Measurements from ENCODE around the gene CCDC183. TPM values are rescaled to one million over a fixed set of nuclear protein-coding genes. Genes with fewer than 3 reads are reported as not detected.

CCDC183 gene
- total RNA-seq, 4 donors from 2014 or later: 1.1 to 10.3 (median 2.3) TPM

DNA sequence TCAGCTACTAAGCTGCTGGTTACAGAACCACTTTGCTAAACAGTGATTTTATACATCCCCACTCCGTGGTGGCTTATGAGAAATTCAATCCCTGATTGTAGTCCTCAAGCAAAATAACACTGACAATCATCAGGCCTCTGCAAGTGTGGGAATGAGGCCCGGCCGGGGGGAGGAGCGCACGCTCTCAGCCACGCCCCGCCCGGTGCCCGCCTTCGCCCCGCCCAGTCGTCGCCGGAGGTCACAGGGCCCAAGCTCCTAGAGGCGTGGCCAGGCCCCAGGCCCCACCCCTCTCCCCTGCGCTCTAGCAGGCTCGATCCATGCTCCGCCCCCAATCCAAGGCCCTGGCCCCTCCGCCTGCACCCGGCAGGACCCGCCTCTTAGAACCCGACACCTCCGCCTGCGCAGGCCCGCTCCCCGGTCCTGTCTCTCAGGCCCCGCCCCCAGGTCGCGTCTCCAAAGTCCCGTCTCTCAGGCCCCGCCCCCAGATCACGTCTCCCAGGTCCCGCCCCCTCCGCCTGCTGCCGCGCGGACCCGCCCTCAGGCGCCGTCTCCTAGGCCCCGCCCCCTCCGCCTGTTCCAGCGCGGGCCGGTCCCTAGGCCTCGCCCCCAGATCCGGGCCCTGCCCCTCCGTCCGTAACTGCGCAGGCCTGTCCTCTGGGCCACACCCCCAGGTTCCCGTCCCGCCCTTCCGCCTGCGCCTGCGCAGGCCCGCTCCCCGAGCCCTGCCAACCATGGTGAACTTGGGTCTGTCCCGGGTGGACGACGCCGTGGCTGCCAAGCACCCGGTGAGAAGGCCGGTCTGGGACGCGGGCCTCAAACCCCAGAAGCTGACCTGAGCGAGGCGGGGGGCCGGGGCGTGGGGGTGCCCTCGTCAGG lies 5.3 kb upstream of the CCDC183 start, which contains the start of gene TMEM141:
Gene TMEM141, plus strand, starts transcription at position 705 of the 876 bp plus-strand sequence. Its CDS starts 27 bp downstream, at position 732.
- Histone ChIP-seq H3K27me3 (no peaks in the 10 kb centered on the region), H3K4me1 (peaks cover 38% of the 10 kb centered on the region), H3K27ac (peak within 1 kb of the TSS; percentile 98), H3K36me3 (no peaks in the 10 kb centered on the region), H3K9me3 (no peaks in the 10 kb centered on the region), H3K4me3 (peak within 1 kb of the TSS; percentile 74)
- TF ChIP-seq POLR2A (IDR thresholded peaks at IDR 0.05) (peak; percentile 9 to 56), EP300 (IDR thresholded peaks at IDR 0.05) (no peak)
- DNase-seq (ENCODE audit: low spot score in 2 of 2): peak; percentile 100
- 2% methylated on average over 20 of the region's 70 CpGs for WGBS

DNA sequence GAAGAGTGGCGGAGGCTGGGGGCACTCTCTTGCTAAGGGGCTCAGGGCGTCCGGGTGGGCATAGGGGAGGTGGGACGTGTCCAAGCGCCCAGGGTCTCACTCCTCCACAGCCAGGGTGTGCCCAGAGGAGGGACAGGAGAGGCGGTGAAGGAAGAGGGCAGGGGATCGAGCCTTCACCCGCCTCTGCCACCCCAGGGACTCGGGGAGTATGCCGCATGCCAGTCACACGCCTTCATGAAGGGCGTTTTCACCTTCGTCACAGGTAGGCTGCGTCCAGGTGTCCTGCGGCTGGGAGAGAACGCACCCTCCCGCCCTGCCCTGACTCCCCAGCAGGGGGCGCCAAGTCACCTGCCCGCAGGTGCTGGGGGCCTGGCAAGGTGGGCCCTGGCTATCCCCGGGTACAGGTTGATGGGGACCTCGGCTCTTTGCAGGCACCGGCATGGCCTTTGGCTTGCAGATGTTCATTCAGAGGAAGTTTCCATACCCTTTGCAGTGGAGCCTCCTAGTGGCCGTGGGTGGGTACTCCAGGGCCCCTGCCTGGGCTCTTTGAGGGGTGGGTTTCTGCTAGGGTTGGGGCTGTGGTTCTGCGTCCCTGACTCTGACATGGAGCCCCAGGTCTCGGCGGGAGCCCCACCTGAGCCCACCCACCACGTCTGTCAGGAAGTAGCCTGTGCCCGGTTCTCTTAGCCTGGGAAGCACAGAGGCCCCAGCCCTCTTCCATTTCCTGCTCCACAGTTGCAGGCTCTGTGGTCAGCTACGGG lies 4.4 kb upstream of the CCDC183 start:
- TF ChIP-seq, protein P1, sequence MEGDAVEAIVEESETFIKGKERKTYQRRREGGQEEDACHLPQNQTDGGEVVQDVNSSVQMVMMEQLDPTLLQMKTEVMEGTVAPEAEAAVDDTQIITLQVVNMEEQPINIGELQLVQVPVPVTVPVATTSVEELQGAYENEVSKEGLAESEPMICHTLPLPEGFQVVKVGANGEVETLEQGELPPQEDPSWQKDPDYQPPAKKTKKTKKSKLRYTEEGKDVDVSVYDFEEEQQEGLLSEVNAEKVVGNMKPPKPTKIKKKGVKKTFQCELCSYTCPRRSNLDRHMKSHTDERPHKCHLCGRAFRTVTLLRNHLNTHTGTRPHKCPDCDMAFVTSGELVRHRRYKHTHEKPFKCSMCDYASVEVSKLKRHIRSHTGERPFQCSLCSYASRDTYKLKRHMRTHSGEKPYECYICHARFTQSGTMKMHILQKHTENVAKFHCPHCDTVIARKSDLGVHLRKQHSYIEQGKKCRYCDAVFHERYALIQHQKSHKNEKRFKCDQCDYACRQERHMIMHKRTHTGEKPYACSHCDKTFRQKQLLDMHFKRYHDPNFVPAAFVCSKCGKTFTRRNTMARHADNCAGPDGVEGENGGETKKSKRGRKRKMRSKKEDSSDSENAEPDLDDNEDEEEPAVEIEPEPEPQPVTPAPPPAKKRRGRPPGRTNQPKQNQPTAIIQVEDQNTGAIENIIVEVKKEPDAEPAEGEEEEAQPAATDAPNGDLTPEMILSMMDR (IDR thresholded peaks at IDR 0.05): peak; percentile 71 to 97
- peak in 1 of 3 donors; percentile 12 for TF ChIP-seq POLR2AphosphoS5 (IDR thresholded peaks at IDR 0.05)
- TF ChIP-seq POLR2A (IDR thresholded peaks at IDR 0.05): peak in 1 of 2 donors; percentile 3
- TF ChIP-seq EP300 (IDR thresholded peaks at IDR 0.05): no peak
- Histone ChIP-seq H3K4me3 (peak overlapping the region; percentile 74), H3K4me1 (peaks cover 46% of the 10 kb centered on the region), H3K9me3 (no peaks in the 10 kb centered on the region), H3K27me3 (no peaks in the 10 kb centered on the region), H3K36me3 (no peaks in the 10 kb centered on the region), H3K27ac (peak overlapping the region; percentile 98)
- no CpG with 5 or more reads among the region's 29 CpGs for WGBS
- peak in 1 of 2 donors; percentile 86 for DNase-seq (ENCODE audit: low spot score in 2 of 2)

DNA sequence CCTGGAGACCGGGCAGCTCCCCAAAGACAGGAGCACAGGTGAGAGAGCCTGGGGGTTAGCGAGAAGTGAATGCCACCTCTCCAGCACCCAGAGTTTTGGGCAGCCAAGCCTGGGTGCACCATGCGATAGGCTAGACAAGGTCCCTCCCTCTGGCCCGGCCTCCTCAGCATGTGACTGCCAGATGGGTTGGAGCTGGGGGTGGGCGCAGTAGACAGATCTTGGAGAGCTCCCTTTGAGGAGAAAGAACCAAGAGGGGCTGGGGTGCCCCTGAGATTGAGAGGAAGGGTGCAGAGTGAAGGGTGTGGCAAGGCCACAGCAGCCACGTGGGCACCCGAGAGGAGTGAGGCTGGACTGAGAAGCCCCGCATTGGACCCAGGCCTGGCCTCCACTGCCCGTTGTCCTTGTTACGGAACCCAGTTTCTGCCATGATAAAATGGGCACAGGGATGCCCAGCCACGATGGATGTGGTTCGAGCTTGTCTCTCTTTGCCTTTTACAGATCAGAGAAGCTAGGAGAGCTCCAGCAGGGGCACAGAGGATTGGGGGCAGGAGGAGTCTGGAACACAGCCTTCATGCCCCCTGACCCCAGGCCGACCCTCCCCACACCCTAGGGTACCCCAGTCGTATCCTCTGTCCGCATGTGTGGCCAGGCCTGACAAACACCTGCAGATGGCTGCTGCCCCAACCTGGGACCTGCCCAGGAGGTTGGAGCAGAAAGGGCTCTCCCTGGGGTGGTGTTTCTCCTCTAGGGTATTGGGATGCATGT lies 3.6 kb upstream of the CCDC183 start:
- Histone ChIP-seq H3K27me3 (peaks cover 1% of the 10 kb centered on the region), H3K27ac (no peak overlapping the region), H3K9me3 (no peaks in the 10 kb centered on the region), H3K4me3 (peak overlapping the region; percentile 74), H3K36me3 (no peaks in the 10 kb centered on the region), H3K4me1 (peaks cover 50% of the 10 kb centered on the region)
- DNase-seq (ENCODE audit: low spot score in 2 of 2): no peak
- TF ChIP-seq, protein P1 (IDR thresholded peaks at IDR 0.05): no peak
- no peak for TF ChIP-seq POLR2A (IDR thresholded peaks at IDR 0.05)
- no peak for TF ChIP-seq EP300 (IDR thresholded peaks at IDR 0.05)
- TF ChIP-seq POLR2AphosphoS5 (IDR thresholded peaks at IDR 0.05): no peak
- 79% methylated on average over 13 of the region's 15 CpGs for WGBS

DNA sequence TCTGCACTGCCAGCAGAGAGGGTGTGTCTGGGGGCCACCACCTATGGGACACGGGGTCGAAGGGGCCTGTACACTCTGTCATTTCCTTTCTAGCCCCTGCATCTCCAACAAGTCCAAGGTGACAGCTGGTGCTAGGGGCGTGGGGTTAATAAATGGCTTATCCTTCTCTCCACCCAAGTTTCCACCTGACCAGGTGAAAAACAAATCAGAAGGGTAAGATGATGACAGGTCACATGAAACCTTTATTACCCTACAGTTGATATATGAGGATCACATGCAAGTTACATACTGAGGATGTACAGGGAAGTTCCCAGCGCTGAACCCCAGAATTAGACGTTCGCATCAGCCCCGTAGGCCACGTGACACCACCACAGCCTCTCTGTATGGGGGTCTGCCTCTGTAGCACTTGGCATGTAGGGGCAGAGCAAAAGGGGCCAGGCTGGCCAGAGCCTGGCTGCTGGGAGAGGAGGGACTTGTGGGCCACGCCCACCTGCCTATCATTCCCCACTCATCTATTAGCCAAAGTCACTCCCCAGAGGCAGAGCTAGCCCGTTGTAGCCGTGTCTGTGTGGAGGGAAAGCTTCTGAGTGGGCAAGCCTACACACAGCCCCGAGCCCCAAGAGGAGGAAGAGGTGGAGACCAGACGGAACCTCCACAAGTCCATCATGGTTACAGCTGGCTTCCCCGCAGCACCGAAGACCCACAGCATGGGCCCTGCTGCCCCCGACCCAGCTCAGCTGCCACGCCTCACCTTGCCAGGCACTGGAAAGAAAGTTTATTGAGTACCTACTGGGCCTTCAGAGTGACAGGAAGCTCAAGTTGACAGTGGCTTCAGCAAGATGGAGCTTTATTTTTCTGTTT lies 2.8 kb upstream of the CCDC183 start:
- 82% methylated on average over 4 of the region's 17 CpGs for WGBS
- no peak overlapping the region for H3K27ac ChIP-seq
- DNase-seq (ENCODE audit: low spot score in 2 of 2): no peak
- H3K4me1 ChIP-seq: peaks cover 45% of the 10 kb centered on the region
- no peaks in the 10 kb centered on the region for H3K36me3 ChIP-seq
- H3K27me3 ChIP-seq: peaks cover 9% of the 10 kb centered on the region
- TF ChIP-seq EP300 (IDR thresholded peaks at IDR 0.05): no peak
- no peak overlapping the region for H3K4me3 ChIP-seq
- no peaks in the 10 kb centered on the region for H3K9me3 ChIP-seq

DNA sequence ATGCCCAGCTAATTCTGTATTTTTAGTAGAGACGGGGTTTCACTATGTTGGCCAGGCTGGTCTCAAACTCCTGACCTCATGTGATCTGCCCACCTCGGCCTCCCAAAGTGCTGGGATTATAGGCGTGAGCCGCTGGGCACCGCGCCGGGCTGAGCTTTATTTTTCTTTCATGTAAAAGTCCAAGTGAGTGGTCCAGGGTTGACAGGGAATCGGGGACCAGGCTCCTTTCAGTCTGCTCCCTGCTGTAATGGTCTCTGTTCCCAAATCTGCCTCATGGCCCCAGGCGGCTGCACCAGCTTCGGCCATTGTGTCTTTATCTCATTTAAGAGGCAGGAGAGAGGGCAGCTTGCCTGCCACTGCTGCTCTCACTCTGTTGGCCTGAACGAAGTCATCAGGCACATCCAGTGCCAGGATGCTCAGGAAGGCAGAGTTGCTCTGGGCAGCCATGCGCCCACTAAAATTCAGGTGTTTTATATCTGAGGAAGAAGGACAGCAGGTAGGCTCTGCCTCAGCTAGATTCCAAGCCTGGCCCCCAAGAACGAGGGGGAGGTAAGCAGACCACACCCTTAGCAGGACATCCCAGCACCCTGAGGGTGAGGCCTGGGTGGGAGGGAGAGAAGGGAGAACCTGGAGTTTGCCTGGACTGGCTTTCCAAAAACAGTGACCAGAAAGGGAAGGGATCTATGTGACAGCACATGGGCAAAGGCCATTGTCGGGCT lies 1.7 kb upstream of the CCDC183 start:
- Histone ChIP-seq H3K4me1 (peaks cover 55% of the 10 kb centered on the region), H3K27ac (no peak overlapping the region), H3K36me3 (no peaks in the 10 kb centered on the region), H3K9me3 (no peaks in the 10 kb centered on the region), H3K4me3 (no peak overlapping the region), H3K27me3 (peaks cover 20% of the 10 kb centered on the region)
- TF ChIP-seq, protein P1 (IDR thresholded peaks at IDR 0.05): no peak
- TF ChIP-seq EP300 (IDR thresholded peaks at IDR 0.05) (no peak), POLR2A (IDR thresholded peaks at IDR 0.05) (no peak), POLR2AphosphoS5 (IDR thresholded peaks at IDR 0.05) (no peak)
- DNase-seq (ENCODE audit: low spot score in 2 of 2): no peak
- WGBS: 92% methylated on average over 14 of the region's 14 CpGs

Data from suprapubic skin (tissue), 4 donors.